ENCODE results near the gene VPS16. TPM values are rescaled to one million over a fixed set of nuclear protein-coding genes. Genes with fewer than 3 reads are reported as not detected.

Gene VPS16
- total RNA-seq, 1 donor from 2014 or later, result 24.9 TPM

GRCh38 chr20:2849529-2849928 lies 9.0 kb downstream of the VPS16 start:
- Histone ChIP-seq H3K4me1 (ENCODE audit: insufficient read depth, low read length) (no peaks in the 10 kb centered on the region), H3K9me3 (ENCODE audit: insufficient read depth, low read depth, low read length) (no peaks in the 10 kb centered on the region), H3K4me3 (ENCODE audit: insufficient read depth, low read depth, low read length) (no peak overlapping the region), H3K27ac (ENCODE audit: low read depth, low read length) (no peak overlapping the region), H3K27me3 (ENCODE audit: insufficient read depth, low read length) (no peaks in the 10 kb centered on the region), H3K9ac (ENCODE audit: low read length) (no peak overlapping the region), H4K20me1 (ENCODE audit: insufficient read depth, low read length) (peaks cover 14% of the 10 kb centered on the region), H3K79me2 (ENCODE audit: insufficient read depth, low read length) (no peaks in the 10 kb centered on the region), H3K36me3 (ENCODE audit: insufficient read depth, low read length) (no peaks in the 10 kb centered on the region), H2AFZ (ENCODE audit: low read depth, low read length) (no peak overlapping the region), H3K4me2 (ENCODE audit: low read length) (no peak overlapping the region)
- H3K27me3 Mint-ChIP-seq (ENCODE audit: low read depth, unreplicated experiment), result no peaks in the 10 kb centered on the region
- H3K9me3 Mint-ChIP-seq (ENCODE audit: unreplicated experiment), result no peaks in the 10 kb centered on the region
- H3K36me3 Mint-ChIP-seq (ENCODE audit: low read depth, unreplicated experiment), result peaks cover 2% of the 10 kb centered on the region
- H3K4me3 Mint-ChIP-seq (ENCODE audit: unreplicated experiment), result no peak overlapping the region
- H3K27ac Mint-ChIP-seq (ENCODE audit: unreplicated experiment), result no peak overlapping the region
- TF ChIP-seq CTCF (IDR thresholded peaks at IDR 0.05; ENCODE audit: insufficient read depth, low read depth, low read length) (no peak), EZH2 (IDR thresholded peaks at IDR 0.05; ENCODE audit: insufficient read depth, low read length) (no peak)
- peaks cover 2% of the 10 kb centered on the region for H3K4me1 Mint-ChIP-seq (ENCODE audit: low read depth, unreplicated experiment)
- no peak for FAIRE-seq
- DNase-seq (ENCODE audit: low read depth), result no peak

- Histone ChIP-seq H3K4me3 (ENCODE audit: insufficient read depth, low read depth, low read length) (no peak overlapping the region), H2AFZ (ENCODE audit: low read depth, low read length) (no peak overlapping the region), H4K20me1 (ENCODE audit: insufficient read depth, low read length) (peaks cover 8% of the 10 kb centered on the region), H3K79me2 (ENCODE audit: insufficient read depth, low read length) (no peaks in the 10 kb centered on the region), H3K9ac (ENCODE audit: low read length) (no peak overlapping the region), H3K27me3 (ENCODE audit: insufficient read depth, low read length) (no peaks in the 10 kb centered on the region), H3K4me1 (ENCODE audit: insufficient read depth, low read length) (no peaks in the 10 kb centered on the region), H3K4me2 (ENCODE audit: low read length) (no peak overlapping the region), H3K36me3 (ENCODE audit: insufficient read depth, low read length) (no peaks in the 10 kb centered on the region), H3K9me3 (ENCODE audit: insufficient read depth, low read depth, low read length) (no peaks in the 10 kb centered on the region), H3K27ac (ENCODE audit: low read depth, low read length) (no peak overlapping the region)
- no peak for DNase-seq (ENCODE audit: low read depth)
- Mint-ChIP-seq H3K27me3 (ENCODE audit: low read depth, unreplicated experiment) (no peaks in the 10 kb centered on the region), H3K27ac (ENCODE audit: unreplicated experiment) (no peak overlapping the region), H3K36me3 (ENCODE audit: low read depth, unreplicated experiment) (peaks cover 2% of the 10 kb centered on the region), H3K4me3 (ENCODE audit: unreplicated experiment) (no peak overlapping the region), H3K4me1 (ENCODE audit: low read depth, unreplicated experiment) (peaks cover 2% of the 10 kb centered on the region), H3K9me3 (ENCODE audit: unreplicated experiment) (no peaks in the 10 kb centered on the region)
- TF ChIP-seq EZH2 (IDR thresholded peaks at IDR 0.05; ENCODE audit: insufficient read depth, low read length), result no peak
- TF ChIP-seq CTCF (IDR thresholded peaks at IDR 0.05; ENCODE audit: insufficient read depth, low read depth, low read length), result no peak
- no peak for FAIRE-seq
Measured at GRCh38 chr20:2851086-2851485, 10.5 kb downstream of the VPS16 start.

GRCh38 chr20:2858591-2858990 lies 18.0 kb downstream of the VPS16 start:
- Histone ChIP-seq H3K79me2 (ENCODE audit: insufficient read depth, low read length) (no peaks in the 10 kb centered on the region), H3K4me2 (ENCODE audit: low read length) (no peak overlapping the region), H3K4me1 (ENCODE audit: insufficient read depth, low read length) (peaks cover 3% of the 10 kb centered on the region), H2AFZ (ENCODE audit: low read depth, low read length) (no peak overlapping the region), H3K4me3 (ENCODE audit: insufficient read depth, low read depth, low read length) (no peak overlapping the region), H3K9ac (ENCODE audit: low read length) (no peak overlapping the region), H4K20me1 (ENCODE audit: insufficient read depth, low read length) (peaks cover 18% of the 10 kb centered on the region), H3K27me3 (ENCODE audit: insufficient read depth, low read length) (no peaks in the 10 kb centered on the region), H3K9me3 (ENCODE audit: insufficient read depth, low read depth, low read length) (no peaks in the 10 kb centered on the region), H3K27ac (ENCODE audit: low read depth, low read length) (no peak overlapping the region), H3K36me3 (ENCODE audit: insufficient read depth, low read length) (no peaks in the 10 kb centered on the region)
- DNase-seq (ENCODE audit: low read depth) (no peak), FAIRE-seq (no peak)
- Mint-ChIP-seq H3K27me3 (ENCODE audit: low read depth, unreplicated experiment) (no peaks in the 10 kb centered on the region), H3K36me3 (ENCODE audit: low read depth, unreplicated experiment) (peaks cover 12% of the 10 kb centered on the region), H3K27ac (ENCODE audit: unreplicated experiment) (no peak overlapping the region), H3K4me1 (ENCODE audit: low read depth, unreplicated experiment) (no peaks in the 10 kb centered on the region), H3K9me3 (ENCODE audit: unreplicated experiment) (no peaks in the 10 kb centered on the region), H3K4me3 (ENCODE audit: unreplicated experiment) (no peak overlapping the region)
- TF ChIP-seq CTCF (IDR thresholded peaks at IDR 0.05; ENCODE audit: insufficient read depth, low read depth, low read length), result no peak
- TF ChIP-seq EZH2 (IDR thresholded peaks at IDR 0.05; ENCODE audit: insufficient read depth, low read length), result no peak

Measured in astrocyte (in vitro differentiated cells and primary cell).